Measurements from ENCODE around the gene SRP19. TPM values are rescaled to one million over a fixed set of nuclear protein-coding genes. Genes with fewer than 3 reads are reported as not detected.
A peak's percentile ranks its signal among the peaks of the same experiment; 100 is the strongest.

The SRP19 gene
- total RNA-seq, 1 experiment from 2014 or later, result 108 TPM

- no peak for DNase-seq (ENCODE audit: low read depth, low spot score)
- in situ Hi-C loops (cut with HindIII; ENCODE audit: low pct_unique_long_range_greater_than_20kb, low sequenced_read_pairs), result no loop called here
Observed at GRCh38 chr5:112908854-112909253, 47.8 kb downstream of the SRP19 start.

GRCh38 chr5:112910529-112910928 lies 49.4 kb downstream of the SRP19 start:
- in situ Hi-C loops (cut with HindIII; ENCODE audit: low pct_unique_long_range_greater_than_20kb, low sequenced_read_pairs), result no loop called here
- no peak for DNase-seq (ENCODE audit: low read depth, low spot score)

- no peak for DNase-seq (ENCODE audit: low read depth, low spot score)
- in situ Hi-C loops (cut with HindIII; ENCODE audit: low pct_unique_long_range_greater_than_20kb, low sequenced_read_pairs), result no loop called here
Observed at GRCh38 chr5:112914584-112914983, 53.5 kb downstream of the SRP19 start.

- in situ Hi-C loops (cut with HindIII; ENCODE audit: low pct_unique_long_range_greater_than_20kb, low sequenced_read_pairs), result no loop called here
- DNase-seq (ENCODE audit: low read depth, low spot score), result no peak
Observed at GRCh38 chr5:112915831-112916230, 54.7 kb downstream of the SRP19 start.

GRCh38 chr5:112917453-112917995 lies 56.4 kb downstream of the SRP19 start:
- peak; percentile 30 for DNase-seq (ENCODE audit: low read depth, low spot score)

GRCh38 chr5:112918136-112918535 lies 57.0 kb downstream of the SRP19 start:
- DNase-seq (ENCODE audit: low read depth, low spot score), result no peak
- in situ Hi-C loops (cut with HindIII; ENCODE audit: low pct_unique_long_range_greater_than_20kb, low sequenced_read_pairs), result no loop called here

More at GRCh38 chr5:112917453-112917995, 56.4 kb downstream of the SRP19 start:
- in situ Hi-C loops (cut with HindIII; ENCODE audit: low pct_unique_long_range_greater_than_20kb, low sequenced_read_pairs), result no loop called here

- in situ Hi-C loops (cut with HindIII; ENCODE audit: low pct_unique_long_range_greater_than_20kb, low sequenced_read_pairs), result no loop called here
- DNase-seq (ENCODE audit: low read depth, low spot score), result no peak
Observed at GRCh38 chr5:112918679-112919078, 57.6 kb downstream of the SRP19 start.

Other genes starting within 250 kb of the SRP19 start
- 55.6 and 63.2 TPM in 2 replicates for gene APC, start 123.4 kb upstream of the SRP19 start, total RNA-seq (2014; rRNA removed; shearing (Covaris generic))
- gene REEP5, start 60.9 kb downstream of the SRP19 start, total RNA-seq (2014; rRNA removed; shearing (Covaris generic)), result 32.4 and 47.7 TPM in 2 replicates
- 35.5 and 38.3 TPM in 2 replicates for gene DCP2, start 115.5 kb downstream of the SRP19 start, total RNA-seq (2014; rRNA removed; shearing (Covaris generic))